Endothelial cell of umbilical vein (primary cell): ENCODE results near the gene CHERP. TPM values are rescaled to one million over a fixed set of nuclear protein-coding genes. Genes with fewer than 3 reads are reported as not detected.

ENCODE experiments used
- BruUV-seq: library from RNA; stranded (reverse); fragments of 400-500 nt; replicated peaks from 2 replicates; lab custom pipeline; 2021; lab: Mats Ljungman, UMichigan
- CTCF ChIA-PET: fragments of 300-600, 350-600 bp; sonication (Branson Sonifier 250); formaldehyde crosslinking; loops from one replicate; lab custom pipeline; 2021; ENCODE audit warnings: antibody characterized with exemption, inconsistent platforms; lab: Charles Lee
- POLR2A ChIA-PET: fragments of 300-600, 350-600 bp; sonication (Branson Sonifier 250); formaldehyde crosslinking; loops from one replicate; lab custom pipeline; 2021; ENCODE audit warnings: antibody characterized with exemption, inconsistent platforms; lab: Charles Lee
- DNase-seq: peaks from one replicate; pipeline ENCODE4 v3.0.0-alpha.2; 2011; ENCODE audit warnings: low read depth, low spot score
- FAIRE-seq: peaks from 2 replicates; lab custom pipeline; 2011; peaks lifted over from hg19 to GRCh38; lab: Jason Lieb, UNC
- H2AFZ ChIP-seq: 2 replicates; pipeline ENCODE4 v1.6.0; 2012; ENCODE audit warnings: low read depth, low read length, control low read depth, inconsistent platforms
- H3K27ac ChIP-seq: 2 replicates; pipeline ENCODE4 v1.5.1; 2011; ENCODE audit warnings: low read depth, mild to moderate bottlenecking, control low read depth, low read length, moderate library complexity; ENCODE audit not compliant: insufficient read depth
- H3K27me3 ChIP-seq, 2 experiments: 2 replicates each; pipeline versions ENCODE4 v1.6.0 to v1.6.1; 2011; ENCODE audit warnings: low read length in 2 of 2, mixed read lengths in 1 of 2; ENCODE audit not compliant: control insufficient read depth in 2 of 2, insufficient read depth in 2 of 2
- H3K36me3 ChIP-seq, 2 experiments: 2 replicates in 1 of 2; 3 replicates in 1 of 2; pipeline ENCODE4 v1.5.1; 2011; ENCODE audit warnings: low read length in 2 of 2, mild to moderate bottlenecking in 1 of 2, moderate library complexity in 1 of 2; ENCODE audit not compliant: control insufficient read depth in 2 of 2, insufficient read depth in 2 of 2; ENCODE audit errors: extremely low read depth in 1 of 2
- H3K4me1 ChIP-seq: 3 replicates; pipeline ENCODE4 v1.5.1; 2011; ENCODE audit warnings: mild to moderate bottlenecking, low read length; ENCODE audit not compliant: control insufficient read depth, insufficient read depth; ENCODE audit errors: extremely low read depth
- H3K4me2 ChIP-seq: 2 replicates; pipeline ENCODE4 v1.6.1; 2011; ENCODE audit warnings: low read length, control low read depth, mixed read lengths; ENCODE audit not compliant: insufficient read depth
- H3K4me3 ChIP-seq, 3 experiments: fragments of 200-600 bp in 1 of 3; sonication (generic), shearing (Covaris generic) in 1 of 3; replicated peaks in 1 of 3; 2 replicates each; pipeline ENCODE4 v1.5.1; 2011 to 2016; ENCODE audit warnings: control low read depth in 3 of 3, low read length in 3 of 3, mild to moderate bottlenecking in 2 of 3, inconsistent platforms in 1 of 3, low read depth in 1 of 3, moderate library complexity in 1 of 3; ENCODE audit not compliant: insufficient read depth in 1 of 3
- H3K79me2 ChIP-seq: 2 replicates; pipeline ENCODE4 v1.6.0; 2012; ENCODE audit warnings: low read length, inconsistent platforms; ENCODE audit not compliant: control insufficient read depth, insufficient read depth
- H3K9ac ChIP-seq: replicated peaks from 2 replicates; pipeline ENCODE3; 2011; ENCODE audit warnings: low read length, control low read depth; ENCODE audit not compliant: insufficient read depth; ENCODE audit errors: extremely low read depth
- H3K9me1 ChIP-seq: replicated peaks from 3 replicates; pipeline ENCODE4 v1.6.0; 2011; ENCODE audit warnings: mild to moderate bottlenecking, low read length; ENCODE audit not compliant: control insufficient read depth, insufficient read depth; ENCODE audit errors: extremely low read depth
- H3K9me3 ChIP-seq: replicated peaks from 2 replicates; pipeline ENCODE4 v1.5.1; 2012; ENCODE audit warnings: low read length, inconsistent platforms; ENCODE audit not compliant: control insufficient read depth, insufficient read depth
- H4K20me1 ChIP-seq: replicated peaks from 2 replicates; pipeline ENCODE3; 2011; ENCODE audit warnings: mild to moderate bottlenecking, low read length; ENCODE audit not compliant: control insufficient read depth, insufficient read depth; ENCODE audit errors: extremely low read depth
- EZH2 ChIP-seq: IDR thresholded peaks from 2 replicates; pipeline ENCODE4 v1.6.1; 2012; ENCODE audit warnings: borderline replicate concordance, low read depth, mild to moderate bottlenecking, moderate library complexity, low read length, inconsistent platforms; ENCODE audit not compliant: severe bottlenecking
- FOS ChIP-seq: IDR thresholded peaks from 2 replicates; pipeline ENCODE4 v1.6.1; 2011; ENCODE audit warnings: mild to moderate bottlenecking, low read length, moderate library complexity, borderline replicate concordance; ENCODE audit not compliant: insufficient read depth
- GATA2 ChIP-seq: IDR thresholded peaks from 2 replicates; pipeline ENCODE4 v1.7.0; 2011; ENCODE audit warnings: low read depth, mild to moderate bottlenecking, moderate library complexity, mixed read lengths, low read length; ENCODE audit not compliant: insufficient read length, insufficient read depth
- JUN ChIP-seq: IDR thresholded peaks from 2 replicates; pipeline ENCODE4 v1.6.1; 2011; ENCODE audit warnings: borderline replicate concordance, low read depth; ENCODE audit not compliant: insufficient read length, insufficient read depth
- MYC ChIP-seq: IDR thresholded peaks from one replicate; pipeline ENCODE4 v1.6.1; 2011; ENCODE audit warnings: mild to moderate bottlenecking, low read depth, low read length
- POLR2A ChIP-seq: IDR thresholded peaks from 2 replicates; pipeline ENCODE4 v1.6.1; 2012; ENCODE audit warnings: low read depth, mild to moderate bottlenecking, control low read depth, low read length
- POLR2AphosphoS5 ChIP-seq: IDR thresholded peaks from 2 replicates; pipeline ENCODE4 v1.6.1; 2012; ENCODE audit warnings: low read depth, mild to moderate bottlenecking, control low read depth, low read length, moderate library complexity; ENCODE audit not compliant: insufficient read depth
- dilution Hi-C: fragments of 300-500 bp; cut with MboI; formaldehyde crosslinking; loops from one replicate; pipeline ENCODE4 v1.15.0; 2019; ENCODE audit warnings: low sequenced_read_pairs; ENCODE audit not compliant: extremely low pct_ligation_motif_present
- intact Hi-C: fragments of 100-400 bp; cut with micrococcal nuclease; formaldehyde crosslinking; loops from one replicate; pipeline ENCODE4 v1.10.0; 2022
- polyA plus RNA-seq, 4 experiments: library from polyadenylated mRNA; depleted of rRNA in 3 of 4; stranded (reverse) in 3 of 4; unstranded in 1 of 4; fragments of >200 nt; gene quantifications; 2 replicates each; pipeline versions ENCODE4 v1.2.1 to v1.2.3, GENCODE V29; 2011 to 2012; ENCODE audit warnings: missing spikeins in 1 of 4
- total RNA-seq: library from RNA; stranded (reverse); gene quantifications from 2 replicates; pipeline ENCODE4 v1.2.3, GENCODE V29; 2021
- TF ChIP-seq, protein P1 (sequence below), 2 donors: IDR thresholded peaks; 1 replicate in 1 of 2; 2 replicates in 1 of 2; pipeline ENCODE4 v1.5.1; 2011; ENCODE audit warnings: low read length in 2 of 2, mild to moderate bottlenecking in 2 of 2, moderate library complexity in 2 of 2, control low read depth in 1 of 2, inconsistent platforms in 1 of 2, low read depth in 1 of 2; ENCODE audit not compliant: insufficient read depth in 1 of 2; ENCODE audit errors: extremely low read depth in 1 of 2
- TF ChIP-seq, protein P2 (sequence below): IDR thresholded peaks from 2 replicates; pipeline ENCODE4 v1.6.1; 2011; ENCODE audit not compliant: insufficient read depth, insufficient read length

Gene CHERP
- total and polyA plus RNA-seq, 2 donors (not counting 3 experiments of a cell fraction or from before 2014, with no cell fraction given): 8.9 to 53.9 TPM

DNA sequence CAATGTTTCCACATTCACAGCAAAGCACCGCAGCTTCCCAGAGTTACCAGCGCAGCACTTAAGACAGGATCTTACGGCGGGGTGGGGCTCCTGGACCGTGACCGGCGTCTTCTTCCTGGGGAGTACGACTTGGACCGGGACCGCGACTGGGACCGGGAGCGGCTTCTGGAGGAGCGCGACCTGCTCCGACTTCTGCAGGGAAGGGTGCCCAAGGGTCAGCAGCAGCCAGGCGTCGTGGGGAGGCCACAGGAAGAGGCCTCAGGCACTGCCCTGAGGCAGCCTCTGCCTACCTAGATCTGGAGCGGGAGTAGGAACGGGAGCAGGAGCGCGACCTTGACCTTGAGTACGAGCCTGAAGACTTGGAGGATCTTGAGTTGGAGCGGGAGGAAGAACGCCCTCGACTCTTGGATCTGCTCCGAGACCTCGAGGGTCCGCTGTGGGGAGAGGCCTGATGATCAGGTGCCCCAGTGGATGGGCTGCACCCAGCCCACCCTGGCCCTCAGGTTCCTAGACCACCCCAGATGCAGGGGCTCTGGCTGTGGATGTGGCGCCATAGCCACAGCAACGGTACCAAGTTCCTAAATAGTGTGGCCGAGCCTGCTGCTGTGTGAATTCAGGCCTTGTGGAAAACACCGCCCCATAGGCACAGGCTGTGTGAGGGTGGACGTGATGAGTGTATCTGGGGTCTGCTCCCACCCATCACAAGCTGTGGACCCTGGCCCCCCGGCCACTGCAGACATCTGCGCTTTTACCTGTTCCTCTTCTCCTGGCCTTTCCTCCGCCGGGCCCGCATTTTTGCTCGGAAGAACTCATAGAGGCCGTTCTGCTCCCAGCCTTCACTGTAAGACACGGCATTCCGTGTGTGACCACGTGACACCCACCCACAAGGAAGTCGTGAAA is 21.9 kb downstream of the CHERP start:
- Histone ChIP-seq H4K20me1 (no peaks in the 10 kb centered on the region), H3K4me3 (no peak overlapping the region), H3K36me3 (peaks cover 23 to 57% of the 10 kb centered on the region in 2 experiments), H3K9me3 (no peaks in the 10 kb centered on the region), H3K27ac (no peak overlapping the region), H2AFZ (no peak overlapping the region), H3K27me3 (no peaks in the 10 kb centered on the region), H3K9ac (no peak overlapping the region), H3K4me1 (no peaks in the 10 kb centered on the region), H3K79me2 (no peaks in the 10 kb centered on the region), H3K4me2 (no peak overlapping the region), H3K9me1 (no peaks in the 10 kb centered on the region)
- ChIA-PET CTCF (no interaction called here), POLR2A (no interaction called here)
- intact Hi-C loops: no loop called here
- TF ChIP-seq, protein P1, sequence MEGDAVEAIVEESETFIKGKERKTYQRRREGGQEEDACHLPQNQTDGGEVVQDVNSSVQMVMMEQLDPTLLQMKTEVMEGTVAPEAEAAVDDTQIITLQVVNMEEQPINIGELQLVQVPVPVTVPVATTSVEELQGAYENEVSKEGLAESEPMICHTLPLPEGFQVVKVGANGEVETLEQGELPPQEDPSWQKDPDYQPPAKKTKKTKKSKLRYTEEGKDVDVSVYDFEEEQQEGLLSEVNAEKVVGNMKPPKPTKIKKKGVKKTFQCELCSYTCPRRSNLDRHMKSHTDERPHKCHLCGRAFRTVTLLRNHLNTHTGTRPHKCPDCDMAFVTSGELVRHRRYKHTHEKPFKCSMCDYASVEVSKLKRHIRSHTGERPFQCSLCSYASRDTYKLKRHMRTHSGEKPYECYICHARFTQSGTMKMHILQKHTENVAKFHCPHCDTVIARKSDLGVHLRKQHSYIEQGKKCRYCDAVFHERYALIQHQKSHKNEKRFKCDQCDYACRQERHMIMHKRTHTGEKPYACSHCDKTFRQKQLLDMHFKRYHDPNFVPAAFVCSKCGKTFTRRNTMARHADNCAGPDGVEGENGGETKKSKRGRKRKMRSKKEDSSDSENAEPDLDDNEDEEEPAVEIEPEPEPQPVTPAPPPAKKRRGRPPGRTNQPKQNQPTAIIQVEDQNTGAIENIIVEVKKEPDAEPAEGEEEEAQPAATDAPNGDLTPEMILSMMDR (IDR thresholded peaks at IDR 0.05; ENCODE audit: extremely low read depth in 1 of 2, insufficient read depth in 1 of 2, low read depth in 1 of 2, low read length in 2 of 2): no peak
- TF ChIP-seq POLR2AphosphoS5 (no peak), FOS (no peak), JUN (no peak), POLR2A (no peak), EZH2 (no peak), MYC (no peak), GATA2 (no peak)
- TF ChIP-seq, protein P2, sequence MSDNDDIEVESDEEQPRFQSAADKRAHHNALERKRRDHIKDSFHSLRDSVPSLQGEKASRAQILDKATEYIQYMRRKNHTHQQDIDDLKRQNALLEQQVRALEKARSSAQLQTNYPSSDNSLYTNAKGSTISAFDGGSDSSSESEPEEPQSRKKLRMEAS: no peak
- dilution Hi-C loops: no loop called here
- no TSS peak for BruUV-seq
- FAIRE-seq (no peak), DNase-seq (no peak)
